ENCODE results near the gene C17orf67.

The C17orf67 gene

DNA sequence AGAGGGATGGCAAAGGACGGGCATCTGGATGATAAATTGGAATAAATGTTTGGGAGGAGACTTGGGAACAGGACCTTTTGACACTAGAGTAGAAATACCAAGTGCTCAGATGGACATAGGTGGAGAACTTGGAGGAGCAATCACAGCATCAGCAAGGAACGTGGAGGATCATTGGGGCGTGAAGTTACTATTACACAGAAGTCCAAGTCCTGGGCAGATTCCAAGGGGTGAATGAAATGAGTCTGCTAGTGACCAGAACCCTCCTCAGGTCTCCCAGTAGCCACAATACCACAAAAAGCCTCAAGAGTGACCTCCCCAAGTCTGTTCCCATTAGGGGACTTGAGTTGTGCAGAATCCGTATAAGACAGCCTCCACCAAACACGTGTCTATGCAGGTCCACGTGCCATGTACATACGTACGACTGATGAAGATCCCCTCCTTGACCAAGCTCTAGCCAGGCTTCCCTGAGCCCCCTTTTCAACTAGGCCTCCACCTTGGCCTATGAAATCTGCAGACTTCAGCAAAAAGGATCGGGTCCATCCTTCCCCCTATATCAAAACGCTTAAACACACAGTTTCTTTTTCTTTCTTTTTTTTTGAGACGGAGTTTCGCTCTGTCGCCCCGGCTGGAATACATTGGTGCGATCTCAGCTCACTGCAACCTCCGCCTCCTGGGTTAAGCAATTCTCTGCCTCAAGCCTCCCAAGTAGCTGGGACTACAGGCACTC lies 2.2 kb downstream of the C17orf67 start:
- H3K4me3 ChIP-seq (IDR thresholded peaks at IDR 0.05; ENCODE audit: insufficient read depth, low read depth, low read length), result no peak overlapping the region
- no peaks in the 10 kb centered on the region for H3K36me3 ChIP-seq (ENCODE audit: insufficient read depth)
- TF ChIP-seq, protein P1, sequence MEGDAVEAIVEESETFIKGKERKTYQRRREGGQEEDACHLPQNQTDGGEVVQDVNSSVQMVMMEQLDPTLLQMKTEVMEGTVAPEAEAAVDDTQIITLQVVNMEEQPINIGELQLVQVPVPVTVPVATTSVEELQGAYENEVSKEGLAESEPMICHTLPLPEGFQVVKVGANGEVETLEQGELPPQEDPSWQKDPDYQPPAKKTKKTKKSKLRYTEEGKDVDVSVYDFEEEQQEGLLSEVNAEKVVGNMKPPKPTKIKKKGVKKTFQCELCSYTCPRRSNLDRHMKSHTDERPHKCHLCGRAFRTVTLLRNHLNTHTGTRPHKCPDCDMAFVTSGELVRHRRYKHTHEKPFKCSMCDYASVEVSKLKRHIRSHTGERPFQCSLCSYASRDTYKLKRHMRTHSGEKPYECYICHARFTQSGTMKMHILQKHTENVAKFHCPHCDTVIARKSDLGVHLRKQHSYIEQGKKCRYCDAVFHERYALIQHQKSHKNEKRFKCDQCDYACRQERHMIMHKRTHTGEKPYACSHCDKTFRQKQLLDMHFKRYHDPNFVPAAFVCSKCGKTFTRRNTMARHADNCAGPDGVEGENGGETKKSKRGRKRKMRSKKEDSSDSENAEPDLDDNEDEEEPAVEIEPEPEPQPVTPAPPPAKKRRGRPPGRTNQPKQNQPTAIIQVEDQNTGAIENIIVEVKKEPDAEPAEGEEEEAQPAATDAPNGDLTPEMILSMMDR (conservative IDR thresholded peaks at IDR 0.05; ENCODE audit: low read depth, low read length), result no peak
- peak overlapping the region; percentile 84; the same call in 1 of the 2 replicates for H3K4me2 ChIP-seq
- no peak overlapping the region for H3K9ac ChIP-seq
- H3K79me2 ChIP-seq (ENCODE audit: insufficient read depth, low read depth), result peaks cover 55% of the 10 kb centered on the region
- no peaks in the 10 kb centered on the region for H4K20me1 ChIP-seq (ENCODE audit: insufficient read depth)
- peaks cover 28% of the 10 kb centered on the region for H3K4me1 ChIP-seq (ENCODE audit: low read depth, poor library complexity, severe bottlenecking)
- no peak overlapping the region for H2AFZ ChIP-seq (ENCODE audit: low read depth)
- no peaks in the 10 kb centered on the region for H3K27me3 ChIP-seq (ENCODE audit: insufficient read depth, low read depth)
- H3K27ac ChIP-seq, result no peak overlapping the region

DNA sequence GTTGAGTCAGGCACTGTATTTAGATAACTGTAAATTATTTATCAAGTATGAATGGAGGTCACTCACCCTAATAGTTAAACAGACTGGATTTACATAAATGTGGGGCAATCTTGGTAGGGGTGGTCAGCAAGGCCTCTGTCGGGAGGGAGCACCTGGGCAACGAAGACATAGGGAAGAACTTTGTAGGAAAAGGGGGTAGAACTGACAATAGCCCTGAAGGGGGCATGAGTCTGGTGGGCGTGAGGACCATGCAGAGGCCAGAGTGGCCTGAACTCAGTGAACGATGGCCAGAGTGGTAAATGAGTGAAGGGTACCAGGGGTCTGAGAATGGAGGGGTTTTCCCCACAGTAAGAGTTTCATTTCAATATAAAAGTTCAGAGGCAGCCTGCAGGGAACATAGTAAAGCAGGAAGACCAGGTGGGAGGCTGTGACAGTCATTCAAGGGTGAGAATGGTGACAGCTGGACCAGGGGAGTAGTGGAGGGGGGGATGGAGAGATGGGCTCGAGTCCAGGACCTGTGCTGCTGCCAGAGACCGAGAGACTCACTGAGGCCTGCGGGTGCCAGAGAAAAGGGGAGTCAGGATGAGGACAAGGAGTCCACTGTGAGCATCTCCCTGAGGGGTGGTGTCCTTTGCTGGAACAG lies 2.9 kb downstream of the C17orf67 start:
- Histone ChIP-seq H3K79me2 (ENCODE audit: insufficient read depth, low read depth) (peaks cover 48% of the 10 kb centered on the region), H3K27me3 (ENCODE audit: insufficient read depth, low read depth) (no peaks in the 10 kb centered on the region), H3K9ac (no peak overlapping the region), H4K20me1 (ENCODE audit: insufficient read depth) (no peaks in the 10 kb centered on the region), H3K36me3 (ENCODE audit: insufficient read depth) (no peaks in the 10 kb centered on the region), H3K4me3 (IDR thresholded peaks at IDR 0.05; ENCODE audit: insufficient read depth, low read depth, low read length) (no peak overlapping the region), H3K4me1 (ENCODE audit: low read depth, poor library complexity, severe bottlenecking) (peaks cover 21% of the 10 kb centered on the region), H3K4me2 (no peak overlapping the region; the same call in 1 of the 2 replicates), H2AFZ (ENCODE audit: low read depth) (no peak overlapping the region), H3K27ac (no peak overlapping the region)
- TF ChIP-seq, protein P1 (conservative IDR thresholded peaks at IDR 0.05; ENCODE audit: low read depth, low read length), result no peak

DNA sequence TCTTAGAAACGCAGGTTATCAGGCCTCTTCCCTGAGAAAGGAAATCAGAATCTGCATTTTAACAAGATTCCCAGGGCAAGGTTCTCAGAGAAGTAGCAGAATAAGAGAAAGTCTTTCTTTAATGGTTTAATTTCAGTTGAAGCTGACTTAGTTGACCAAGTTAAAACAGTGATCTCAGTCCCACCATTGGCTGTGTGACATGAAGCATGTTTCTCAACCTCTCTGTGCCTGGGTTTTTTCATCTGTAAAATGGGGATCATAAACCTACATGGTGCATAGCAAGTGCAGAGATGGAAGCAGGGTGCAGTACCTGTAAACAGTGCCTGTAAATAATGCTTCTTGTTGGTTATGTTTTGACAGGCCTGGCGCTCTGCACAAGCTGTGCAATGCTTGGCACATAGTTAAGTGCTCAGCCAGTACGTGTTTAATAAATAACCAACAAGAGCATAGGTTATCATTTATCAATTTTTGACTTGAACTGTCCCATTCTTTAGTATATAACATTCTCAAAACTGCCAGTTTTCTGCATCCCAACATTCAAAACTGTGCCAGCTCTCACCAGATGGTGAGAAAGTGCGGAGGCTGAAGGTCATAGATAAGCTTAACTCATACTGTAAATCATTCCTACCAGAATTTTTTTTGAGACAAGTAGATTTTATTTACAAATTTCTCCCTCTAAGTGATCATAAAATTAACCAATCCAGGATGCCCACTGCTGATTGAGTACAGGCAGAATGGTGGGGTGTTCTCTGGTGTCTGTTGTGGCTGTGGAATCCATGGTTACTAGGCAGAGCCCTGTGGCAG lies 6.9 kb downstream of the C17orf67 start:
- Histone ChIP-seq H3K4me3 (IDR thresholded peaks at IDR 0.05; ENCODE audit: insufficient read depth, low read depth, low read length) (no peak overlapping the region), H2AFZ (ENCODE audit: low read depth) (no peak overlapping the region), H3K36me3 (ENCODE audit: insufficient read depth) (no peaks in the 10 kb centered on the region), H3K4me1 (ENCODE audit: low read depth, poor library complexity, severe bottlenecking) (peaks cover 8% of the 10 kb centered on the region), H4K20me1 (ENCODE audit: insufficient read depth) (no peaks in the 10 kb centered on the region), H3K27ac (no peak overlapping the region), H3K4me2 (no peak overlapping the region), H3K27me3 (ENCODE audit: insufficient read depth, low read depth) (no peaks in the 10 kb centered on the region), H3K9ac (no peak overlapping the region), H3K79me2 (ENCODE audit: insufficient read depth, low read depth) (peaks cover 25% of the 10 kb centered on the region)
- TF ChIP-seq, protein P1 (conservative IDR thresholded peaks at IDR 0.05; ENCODE audit: low read depth, low read length), result no peak

DNA sequence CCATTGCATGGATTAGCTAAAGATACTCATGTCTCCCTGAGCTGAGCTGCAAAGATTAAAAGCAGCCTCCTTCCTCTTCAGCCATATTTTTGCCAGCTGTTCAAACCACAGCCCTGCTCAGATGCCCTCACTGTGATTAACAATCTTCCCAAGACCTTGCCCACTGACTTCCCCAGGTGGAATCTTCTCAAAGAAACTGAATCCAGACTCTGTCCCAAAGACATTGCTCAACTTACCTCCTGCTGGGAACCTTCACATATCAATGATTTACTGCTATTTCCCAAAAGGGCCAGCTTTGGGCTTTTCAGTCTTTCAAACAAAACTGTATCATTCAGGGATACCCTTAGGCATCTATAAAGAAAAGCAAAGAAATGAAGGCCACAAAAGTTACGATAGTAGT lies 9.2 kb downstream of the C17orf67 start:
- H3K4me1 ChIP-seq (ENCODE audit: low read depth, poor library complexity, severe bottlenecking), result peaks cover 6% of the 10 kb centered on the region
- peaks cover 10% of the 10 kb centered on the region; the same call in 1 of the 2 replicates for H3K79me2 ChIP-seq (ENCODE audit: insufficient read depth, low read depth)
- H3K36me3 ChIP-seq (ENCODE audit: insufficient read depth), result no peaks in the 10 kb centered on the region
- no peak overlapping the region for H3K9ac ChIP-seq
- H3K27me3 ChIP-seq (ENCODE audit: insufficient read depth, low read depth), result no peaks in the 10 kb centered on the region
- no peaks in the 10 kb centered on the region for H4K20me1 ChIP-seq (ENCODE audit: insufficient read depth)
- H3K4me2 ChIP-seq, result no peak overlapping the region
- no peak overlapping the region for H2AFZ ChIP-seq (ENCODE audit: low read depth)
- no peak overlapping the region for H3K4me3 ChIP-seq (IDR thresholded peaks at IDR 0.05; ENCODE audit: insufficient read depth, low read depth, low read length)
- TF ChIP-seq, protein P1 (conservative IDR thresholded peaks at IDR 0.05; ENCODE audit: low read depth, low read length), result no peak
- H3K27ac ChIP-seq, result no peak overlapping the region
